CD14-positive monocyte (primary cell): Measurements from ENCODE around the gene CCND1. TPM values are rescaled to one million over a fixed set of nuclear protein-coding genes. Genes with fewer than 3 reads are reported as not detected.

ENCODE experiments used
- DNase-seq, 3 donors: peaks; one replicate each; pipeline ENCODE4 v3.0.0-alpha.2; 2011 to 2022
- H2AFZ ChIP-seq: 2 replicates; pipeline ENCODE4 v1.6.0; 2012; ENCODE audit warnings: mild to moderate bottlenecking, low read depth, low read length, inconsistent platforms; ENCODE audit not compliant: insufficient read depth, poor library complexity, severe bottlenecking
- H3K27ac ChIP-seq, 2 donors: 1 replicate in 1 of 2; 2 replicates in 1 of 2; pipeline ENCODE4 v1.5.1; 2012 to 2013; ENCODE audit warnings: low read length in 2 of 2, control low read depth in 1 of 2, inconsistent platforms in 1 of 2, low read depth in 1 of 2, mild to moderate bottlenecking in 1 of 2
- H3K27me3 ChIP-seq, 2 donors: one replicate each; pipeline versions ENCODE4 v1.6.0 to v1.6.1; 2011 to 2013; ENCODE audit warnings: low read length in 2 of 2; ENCODE audit not compliant: control insufficient read depth in 2 of 2, insufficient read depth in 2 of 2
- H3K36me3 ChIP-seq, 2 donors: replicated peaks in 1 of 2; 1 replicate in 1 of 2; 2 replicates in 1 of 2; pipeline versions ENCODE4 v1.5.1 to v1.6.1; 2012 to 2013; ENCODE audit warnings: low read length in 2 of 2, control low read depth in 1 of 2, inconsistent platforms in 1 of 2, mild to moderate bottlenecking in 1 of 2; ENCODE audit not compliant: insufficient read depth in 2 of 2, control insufficient read depth in 1 of 2
- H3K4me1 ChIP-seq, 2 donors: 1 replicate in 1 of 2; 2 replicates in 1 of 2; pipeline versions ENCODE4 v1.5.1 to v1.6.1; 2012 to 2013; ENCODE audit warnings: low read length in 2 of 2, control low read depth in 1 of 2, inconsistent platforms in 1 of 2, mild to moderate bottlenecking in 1 of 2, moderate library complexity in 1 of 2; ENCODE audit not compliant: insufficient read depth in 2 of 2, control insufficient read depth in 1 of 2
- H3K4me2 ChIP-seq: replicated peaks from 2 replicates; pipeline ENCODE3; 2012; ENCODE audit warnings: low read length, moderate library complexity, mild to moderate bottlenecking; ENCODE audit not compliant: poor library complexity, severe bottlenecking; ENCODE audit errors: extremely low read depth
- H3K4me3 ChIP-seq, 3 experiments: fragments of 200-600 bp in 1 of 3; sonication (generic) in 1 of 3; replicated peaks in 1 of 3; 1 replicate in 2 of 3; 2 replicates in 1 of 3; pipeline ENCODE4 v1.5.1; 2011 to 2013; ENCODE audit warnings: low read length in 3 of 3, mild to moderate bottlenecking in 3 of 3, control low read depth in 2 of 3, low read depth in 2 of 3, inconsistent platforms in 1 of 3, moderate library complexity in 1 of 3
- H3K79me2 ChIP-seq: 2 replicates; pipeline ENCODE4 v1.6.0; 2012; ENCODE audit warnings: mild to moderate bottlenecking, control low read depth, inconsistent platforms, low read length, moderate library complexity; ENCODE audit not compliant: insufficient read depth
- H3K9ac ChIP-seq: 2 replicates; pipeline ENCODE4 v1.6.0; 2017; ENCODE audit warnings: low read length, mild to moderate bottlenecking; ENCODE audit not compliant: insufficient read depth, poor library complexity, severe bottlenecking
- H3K9me3 ChIP-seq, 2 donors: replicated peaks in 1 of 2; 1 replicate in 1 of 2; 2 replicates in 1 of 2; pipeline versions ENCODE4 v1.5.1 to v1.6.1; 2012 to 2013; ENCODE audit warnings: low read length in 2 of 2, control low read depth in 1 of 2; ENCODE audit not compliant: control insufficient read depth in 1 of 2, insufficient read depth in 1 of 2
- H4K20me1 ChIP-seq: 2 replicates; pipeline ENCODE4 v1.6.0; 2012; ENCODE audit warnings: mild to moderate bottlenecking, low read length, control low read depth, moderate library complexity; ENCODE audit not compliant: insufficient read depth
- H3K27ac Mint-ChIP-seq, 7 donors: one replicate each; pipeline ENCODE4 v1.8.0; 2020; ENCODE audit warnings: mild to moderate bottlenecking in 7 of 7, mixed read lengths in 7 of 7, moderate library complexity in 6 of 7, inconsistent platforms in 2 of 7
- H3K27me3 Mint-ChIP-seq, 3 donors: one replicate each; pipeline ENCODE4 v1.8.0; 2021 to 2022; ENCODE audit warnings: low read depth in 3 of 3, mild to moderate bottlenecking in 3 of 3, mixed read lengths in 3 of 3, moderate library complexity in 3 of 3, inconsistent platforms in 1 of 3
- H3K36me3 Mint-ChIP-seq, 2 donors: one replicate each; pipeline ENCODE4 v1.8.0; 2020; ENCODE audit warnings: mixed read lengths in 2 of 2, inconsistent platforms in 1 of 2, mild to moderate bottlenecking in 1 of 2
- H3K4me1 Mint-ChIP-seq: one replicate; pipeline ENCODE4 v1.8.0; 2020; ENCODE audit warnings: mild to moderate bottlenecking, mixed read lengths
- H3K4me3 Mint-ChIP-seq, 2 donors: one replicate each; pipeline ENCODE4 v1.8.0; 2020; ENCODE audit warnings: mild to moderate bottlenecking in 2 of 2, mixed read lengths in 2 of 2, moderate library complexity in 1 of 2
- H3K9me3 Mint-ChIP-seq, 7 donors: one replicate each; pipeline ENCODE4 v1.8.0; 2020 to 2022; ENCODE audit warnings: mixed read lengths in 7 of 7, mild to moderate bottlenecking in 6 of 7, moderate library complexity in 6 of 7, inconsistent platforms in 2 of 7
- CTCF ChIP-seq: fragments of 200-600 bp; IDR thresholded peaks from one replicate; pipeline ENCODE4 v1.8.0; 2022; ENCODE audit warnings: antibody characterized with exemption, mild to moderate bottlenecking
- WGBS: methylation state at CpG from one replicate; pipeline ENCODE4 v1.1.5; 2013; ENCODE audit warnings: missing lambda C conversion rate; ENCODE audit not compliant: insufficient coverage; 5-methylcytosine and 5-hydroxymethylcytosine counted together
- intact Hi-C, 2 donors: fragments of 100-400 bp; cut with micrococcal nuclease; formaldehyde crosslinking; loops; one replicate each; pipeline versions ENCODE4 v1.15.0 to v1.15.1; 2023
- polyA plus RNA-seq, 3 donors: library from polyadenylated mRNA; depleted of rRNA in 1 of 3; unstranded in 2 of 3; stranded (reverse) in 1 of 3; fragments of 300-500 nt in 2 of 3; fragments of >200 nt in 1 of 3; fragmentation: Illumina TruSeq in 2 of 3; gene quantifications; 1 replicate in 2 of 3; 2 replicates in 1 of 3; pipeline ENCODE4 v1.2.3, GENCODE V29; 2012 to 2021

The CCND1 gene
- polyA plus RNA-seq, 3 donors: 0.01 TPM; not detected in 2

GRCh38 chr11:69652999-69653398 is 12.0 kb downstream of the CCND1 start:
- Mint-ChIP-seq H3K4me3 (no peak overlapping the region), H3K9me3 (no peaks in the 10 kb centered on the region), H3K27ac (no peak overlapping the region), H3K36me3 (no peaks in the 10 kb centered on the region), H3K27me3 (peaks cover 0 to 6% (median 5%) of the 10 kb centered on the region in 3 donors), H3K4me1 (no peaks in the 10 kb centered on the region)
- TF ChIP-seq CTCF: no peak
- intact Hi-C loops: no loop called here
- no peaks in the 10 kb centered on the region for H3K4me1 ChIP-seq
- no peak overlapping the region for H3K4me3 ChIP-seq
- no peak for DNase-seq
- H3K4me2 ChIP-seq: no peak overlapping the region
- no peaks in the 10 kb centered on the region for H4K20me1 ChIP-seq
- no peak overlapping the region for H3K27ac ChIP-seq
- H3K9me3 ChIP-seq: no peaks in the 10 kb centered on the region
- H3K79me2 ChIP-seq: no peaks in the 10 kb centered on the region
- H2AFZ ChIP-seq: no peak overlapping the region
- H3K9ac ChIP-seq: no peak overlapping the region
- no peaks in the 10 kb centered on the region for H3K27me3 ChIP-seq
- WGBS: 68% methylated on average over 5 of the region's 11 CpGs
- no peaks in the 10 kb centered on the region for H3K36me3 ChIP-seq

- Histone ChIP-seq H3K4me1 (no peaks in the 10 kb centered on the region), H3K27me3 (no peaks in the 10 kb centered on the region), H3K27ac (no peak overlapping the region), H3K4me2 (no peak overlapping the region), H3K4me3 (no peak overlapping the region), H3K9me3 (no peaks in the 10 kb centered on the region), H4K20me1 (no peaks in the 10 kb centered on the region), H3K9ac (no peak overlapping the region), H3K79me2 (no peaks in the 10 kb centered on the region), H3K36me3 (no peaks in the 10 kb centered on the region), H2AFZ (no peak overlapping the region)
- Mint-ChIP-seq H3K4me3 (no peak overlapping the region), H3K27me3 (peaks cover 0 to 6% (median 5%) of the 10 kb centered on the region in 3 donors), H3K36me3 (no peaks in the 10 kb centered on the region), H3K9me3 (no peaks in the 10 kb centered on the region), H3K4me1 (no peaks in the 10 kb centered on the region), H3K27ac (no peak overlapping the region)
- DNase-seq: no peak
- intact Hi-C loops: no loop called here
- WGBS: 98% methylated on average over 15 of the region's 23 CpGs
- no peak for TF ChIP-seq CTCF
Observed at GRCh38 chr11:69653406-69653960, 12.5 kb downstream of the CCND1 start.
